Large intestine (tissue), 12 donors: ENCODE results near the gene ZFP14. TPM values are rescaled to one million over a fixed set of nuclear protein-coding genes. Genes with fewer than 3 reads are reported as not detected.

Experiments
- DNase-seq, 2 donors: peaks; one replicate each; pipeline versions ENCODE4 v3.0.0 to v3.0.0-alpha.2; 2013
- H3K27ac ChIP-seq: one replicate; pipeline ENCODE4 v1.5.1; 2013; ENCODE audit warnings: low read length
- H3K27me3 ChIP-seq: 2 replicates; pipeline ENCODE4 v1.6.1; 2013; ENCODE audit warnings: low read length; ENCODE audit not compliant: control insufficient read depth, insufficient read depth
- H3K36me3 ChIP-seq: 2 replicates; pipeline ENCODE4 v1.6.1; 2013; ENCODE audit warnings: low read length; ENCODE audit not compliant: control insufficient read depth, insufficient read depth
- H3K4me1 ChIP-seq: one replicate; pipeline ENCODE4 v1.6.1; 2013; ENCODE audit warnings: low read length; ENCODE audit not compliant: control insufficient read depth, insufficient read depth
- H3K4me3 ChIP-seq: one replicate; pipeline ENCODE4 v1.5.1; 2013; ENCODE audit warnings: low read length
- H3K9me3 ChIP-seq: one replicate; pipeline ENCODE4 v1.6.1; 2013; ENCODE audit warnings: mild to moderate bottlenecking, low read depth, low read length, moderate library complexity; ENCODE audit not compliant: control insufficient read depth
- WGBS: methylation state at CpG from one replicate; pipeline ENCODE4 v1.1.5; 2013; ENCODE audit warnings: low lambda C conversion rate; ENCODE audit not compliant: insufficient coverage; 5-methylcytosine and 5-hydroxymethylcytosine counted together
- long read RNA-seq, 11 donors: transcript quantifications; one replicate each; lab custom pipeline, GENCODE V29; 2026
- polyA plus RNA-seq: library from polyadenylated mRNA; unstranded; fragments of 120-200 nt; gene quantifications from one replicate; pipeline ENCODE4 v1.2.1, GENCODE V29; 2013

The ZFP14 gene
- 8.7 TPM for polyA plus RNA-seq
- long read RNA-seq, donor 1, full-length matches to known transcripts, result 1 of 1 reads
- long read RNA-seq, donor 1, partial matches to known transcripts, result 0 of 1 reads
- long read RNA-seq, donor 1, other reads (novel, unspliced or antisense), result 0 of 1 reads
- long read RNA-seq, donor 2, full-length matches to known transcripts, result 1 of 1 reads
- long read RNA-seq, donor 2, partial matches to known transcripts, result 0 of 1 reads
- long read RNA-seq, donor 2, other reads (novel, unspliced or antisense), result 0 of 1 reads
- long read RNA-seq, donor 3, result 0 reads
- long read RNA-seq, donor 4, result 0 reads
- long read RNA-seq, donor 5, full-length matches to known transcripts, result 1 of 1 reads
- long read RNA-seq, donor 5, partial matches to known transcripts, result 0 of 1 reads
- long read RNA-seq, donor 5, other reads (novel, unspliced or antisense), result 0 of 1 reads
- long read RNA-seq, donor 6, result 0 reads
- long read RNA-seq, donor 7, result 0 reads
- long read RNA-seq, donor 8, full-length matches to known transcripts, result 2 of 2 reads
- long read RNA-seq, donor 8, partial matches to known transcripts, result 0 of 2 reads
- long read RNA-seq, donor 8, other reads (novel, unspliced or antisense), result 0 of 2 reads
- long read RNA-seq, donor 9, full-length matches to known transcripts, result 3 of 3 reads
- long read RNA-seq, donor 9, partial matches to known transcripts, result 0 of 3 reads
- long read RNA-seq, donor 9, other reads (novel, unspliced or antisense), result 0 of 3 reads
- long read RNA-seq, donor 10, full-length matches to known transcripts, result 1 of 1 reads
- long read RNA-seq, donor 10, partial matches to known transcripts, result 0 of 1 reads
- long read RNA-seq, donor 10, other reads (novel, unspliced or antisense), result 0 of 1 reads
- long read RNA-seq, donor 11, result 0 reads

DNA sequence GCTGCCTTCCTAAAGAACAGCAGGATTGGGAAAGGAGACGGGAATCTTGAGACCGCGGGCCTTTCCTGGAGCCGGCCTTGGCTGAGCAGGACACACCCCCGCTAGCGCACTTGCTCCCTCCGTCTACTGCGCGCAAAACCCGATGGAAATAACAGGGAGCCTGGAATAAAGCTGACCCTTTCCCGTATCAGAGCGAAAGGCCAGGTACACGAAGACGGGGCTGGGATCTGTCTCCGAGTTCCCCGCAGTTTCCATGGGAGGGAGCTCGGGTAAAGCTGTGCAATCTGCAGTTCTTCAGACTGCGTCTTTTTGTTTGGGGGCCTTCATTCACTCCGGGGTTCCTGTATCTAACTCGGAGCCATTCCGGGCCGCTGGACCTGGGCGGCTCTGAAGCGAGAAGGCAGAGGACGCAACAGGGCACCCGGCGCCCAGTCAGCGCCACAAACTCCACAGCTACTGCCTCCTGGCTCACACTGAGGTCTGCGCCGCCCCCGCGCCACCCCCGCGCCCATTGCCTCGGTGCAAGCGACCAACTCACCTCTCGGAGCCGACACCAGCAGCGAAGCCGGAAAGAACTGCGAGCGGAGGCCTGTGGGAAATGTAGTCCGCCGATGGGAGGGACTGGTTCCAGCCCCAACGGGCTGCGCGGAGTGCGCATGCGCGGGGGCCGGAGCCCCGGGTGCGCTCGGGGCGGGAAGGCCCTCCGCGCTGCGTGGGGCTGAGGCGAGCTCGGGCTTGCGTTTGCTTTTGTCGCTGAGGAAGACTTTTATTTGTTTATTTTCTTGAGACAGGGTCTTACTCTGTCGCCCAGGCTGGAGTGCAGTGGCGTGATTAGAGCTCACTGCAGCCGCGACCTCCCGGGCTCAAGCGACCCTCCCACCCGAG, at the start of gene ZFP14:
Gene ZFP14, minus strand, starts transcription at position 577 of the 885 bp plus-strand sequence. CDS start 11,309 bp downstream, outside the sequence.
- peaks cover 8% of the 10 kb centered on the region for H3K4me1 ChIP-seq
- DNase-seq, result peak; percentile 95 to 97
- H3K27ac ChIP-seq, result peak within 1 kb of the TSS; percentile 90
- no peaks in the 10 kb centered on the region for H3K36me3 ChIP-seq
- H3K27me3 ChIP-seq, result no peaks in the 10 kb centered on the region
- no peaks in the 10 kb centered on the region for H3K9me3 ChIP-seq
- peak within 1 kb of the TSS; percentile 93 for H3K4me3 ChIP-seq
- no CpG with 5 or more reads among the region's 69 CpGs for WGBS

GRCh38 chr19:36423925-36424324, 44.9 kb upstream of the ZFP14 start:
- Histone ChIP-seq H3K36me3 (no peaks in the 10 kb centered on the region), H3K27me3 (peaks cover 20% of the 10 kb centered on the region), H3K4me1 (no peaks in the 10 kb centered on the region), H3K27ac (no peak overlapping the region), H3K9me3 (peaks cover 3% of the 10 kb centered on the region), H3K4me3 (no peak overlapping the region)
- WGBS, result 80% methylated on average over 1 of the region's 4 CpGs
- DNase-seq, result no peak

GRCh38 chr19:36421749-36422481, 42.9 kb upstream of the ZFP14 start:
- no peak for DNase-seq
- H3K4me3 ChIP-seq, result peak overlapping the region; percentile 40
- H3K36me3 ChIP-seq, result no peaks in the 10 kb centered on the region
- no CpG with 5 or more reads among the region's 33 CpGs for WGBS
- peaks cover 20% of the 10 kb centered on the region for H3K27me3 ChIP-seq
- no peaks in the 10 kb centered on the region for H3K4me1 ChIP-seq
- H3K27ac ChIP-seq, result no peak overlapping the region
- H3K9me3 ChIP-seq, result peaks cover 3% of the 10 kb centered on the region

- WGBS, result 67% methylated on average over 1 of the region's 61 CpGs
- Histone ChIP-seq H3K27me3 (peaks cover 20% of the 10 kb centered on the region), H3K4me1 (no peaks in the 10 kb centered on the region), H3K36me3 (no peaks in the 10 kb centered on the region), H3K4me3 (peak overlapping the region; percentile 40), H3K9me3 (peaks cover 3% of the 10 kb centered on the region), H3K27ac (no peak overlapping the region)
- peak; percentile 15 to 62 for DNase-seq
Measured at GRCh38 chr19:36420961-36421748, 42.2 kb upstream of the ZFP14 start.

- H3K4me3 ChIP-seq, result peak within 1 kb of the TSS; percentile 82
- H3K9me3 ChIP-seq, result peaks cover 10% of the 10 kb centered on the region
- no CpG with 5 or more reads among the region's 70 CpGs for WGBS
- H3K27ac ChIP-seq, result peak within 1 kb of the TSS; percentile 75
- H3K36me3 ChIP-seq, result no peaks in the 10 kb centered on the region
- peaks cover 20% of the 10 kb centered on the region for H3K27me3 ChIP-seq
- peak; percentile 74 to 89 for DNase-seq
- H3K4me1 ChIP-seq, result no peaks in the 10 kb centered on the region
Measured at GRCh38 chr19:36418287-36419001, 39.4 kb upstream of the ZFP14 start, which contains the start of gene ZFP82. ZFP82 (minus strand) TSS chr19:36418644; CDS start chr19:36409789, 8,855 bp downstream.

DNA sequence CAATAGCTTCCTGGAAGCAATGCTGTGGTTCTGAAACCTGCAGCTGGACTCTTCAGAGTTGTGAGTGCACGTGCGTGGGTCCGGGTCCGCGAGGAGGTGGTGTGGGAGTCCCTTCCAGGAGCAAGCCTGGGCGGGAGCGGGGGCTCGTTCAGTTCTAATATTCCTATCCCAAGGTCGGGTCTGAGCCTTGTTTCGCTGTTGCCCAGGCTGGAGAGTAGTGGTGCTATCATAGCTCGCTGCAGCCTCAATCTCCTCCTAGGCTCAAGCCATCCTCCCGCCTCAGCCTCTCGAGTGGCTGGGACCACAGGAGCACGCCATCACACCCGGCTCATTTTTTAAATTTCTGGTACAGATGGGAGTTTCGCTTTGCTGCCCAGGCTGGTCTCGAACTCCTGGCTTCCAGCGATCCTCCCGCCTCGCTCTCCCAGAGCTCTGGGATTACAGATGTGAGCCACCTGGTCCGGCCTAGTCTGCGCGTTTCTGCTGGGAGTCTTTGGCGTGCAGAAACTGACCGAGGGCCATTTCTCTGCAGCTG, 38.8 kb upstream of the ZFP14 start:
- H3K9me3 ChIP-seq, result peaks cover 12% of the 10 kb centered on the region
- H3K36me3 ChIP-seq, result no peaks in the 10 kb centered on the region
- WGBS, result no CpG with 5 or more reads among the region's 25 CpGs
- H3K27me3 ChIP-seq, result peaks cover 20% of the 10 kb centered on the region
- no peaks in the 10 kb centered on the region for H3K4me1 ChIP-seq
- peak overlapping the region; percentile 82 for H3K4me3 ChIP-seq
- DNase-seq, result peak in 1 of 2 donors; percentile 14
- H3K27ac ChIP-seq, result peak overlapping the region; percentile 75

DNA sequence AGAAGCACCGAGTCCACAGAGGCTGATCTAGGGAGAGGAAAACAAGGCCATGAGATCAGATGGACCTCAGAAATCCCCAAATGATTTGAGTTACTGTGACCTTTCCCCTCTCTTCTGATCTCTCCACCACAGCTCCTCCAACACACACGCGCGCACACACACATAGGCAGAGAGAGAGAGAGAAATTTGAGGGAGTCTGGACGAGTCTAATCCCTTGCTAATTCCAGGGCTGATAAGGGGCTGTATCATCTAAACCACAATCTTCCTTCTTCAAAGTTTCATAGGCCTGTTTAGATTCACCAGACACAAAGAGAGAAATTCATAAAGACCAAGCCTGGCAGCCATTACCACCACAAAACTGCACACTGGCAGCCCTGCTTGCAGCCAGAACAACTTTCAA, 30.8 kb upstream of the ZFP14 start:
- DNase-seq, result no peak
- Histone ChIP-seq H3K27me3 (no peaks in the 10 kb centered on the region), H3K36me3 (peaks cover 36% of the 10 kb centered on the region), H3K4me1 (no peaks in the 10 kb centered on the region), H3K4me3 (no peak overlapping the region), H3K27ac (no peak overlapping the region), H3K9me3 (peaks cover 33% of the 10 kb centered on the region)
- no CpG with 5 or more reads among the region's 5 CpGs for WGBS

GRCh38 chr19:36408101-36408500, 29.1 kb upstream of the ZFP14 start:
- Histone ChIP-seq H3K4me1 (no peaks in the 10 kb centered on the region), H3K27ac (no peak overlapping the region), H3K9me3 (peaks cover 26% of the 10 kb centered on the region), H3K27me3 (no peaks in the 10 kb centered on the region), H3K36me3 (peaks cover 45% of the 10 kb centered on the region), H3K4me3 (no peak overlapping the region)
- 100% methylated on average over 2 of the region's 3 CpGs for WGBS
- DNase-seq, result no peak
